Endothelial cell of umbilical vein (primary cell): ENCODE results near the gene NUDT14. TPM values are rescaled to one million over a fixed set of nuclear protein-coding genes. Genes with fewer than 3 reads are reported as not detected.

Source experiments
- BruUV-seq: library from RNA; stranded (reverse); fragments of 400-500 nt; replicated peaks from 2 replicates; lab custom pipeline; 2021; lab: Mats Ljungman, UMichigan
- CTCF ChIA-PET: fragments of 300-600, 350-600 bp; sonication (Branson Sonifier 250); formaldehyde crosslinking; loops from one replicate; lab custom pipeline; 2021; ENCODE audit warnings: antibody characterized with exemption, inconsistent platforms; lab: Charles Lee
- POLR2A ChIA-PET: fragments of 300-600, 350-600 bp; sonication (Branson Sonifier 250); formaldehyde crosslinking; loops from one replicate; lab custom pipeline; 2021; ENCODE audit warnings: antibody characterized with exemption, inconsistent platforms; lab: Charles Lee
- DNase-seq: peaks from one replicate; pipeline ENCODE4 v3.0.0-alpha.2; 2011; ENCODE audit warnings: low read depth, low spot score
- FAIRE-seq: peaks from 2 replicates; lab custom pipeline; 2011; peaks lifted over from hg19 to GRCh38; lab: Jason Lieb, UNC
- H2AFZ ChIP-seq: 2 replicates; pipeline ENCODE4 v1.6.0; 2012; ENCODE audit warnings: low read depth, low read length, control low read depth, inconsistent platforms
- H3K27ac ChIP-seq: 2 replicates; pipeline ENCODE4 v1.5.1; 2011; ENCODE audit warnings: low read depth, mild to moderate bottlenecking, control low read depth, low read length, moderate library complexity; ENCODE audit not compliant: insufficient read depth
- H3K27me3 ChIP-seq, 2 experiments: 2 replicates each; pipeline versions ENCODE4 v1.6.0 to v1.6.1; 2011; ENCODE audit warnings: low read length in 2 of 2, mixed read lengths in 1 of 2; ENCODE audit not compliant: control insufficient read depth in 2 of 2, insufficient read depth in 2 of 2
- H3K36me3 ChIP-seq, 2 experiments: 2 replicates in 1 of 2; 3 replicates in 1 of 2; pipeline ENCODE4 v1.5.1; 2011; ENCODE audit warnings: low read length in 2 of 2, mild to moderate bottlenecking in 1 of 2, moderate library complexity in 1 of 2; ENCODE audit not compliant: control insufficient read depth in 2 of 2, insufficient read depth in 2 of 2; ENCODE audit errors: extremely low read depth in 1 of 2
- H3K4me1 ChIP-seq: 3 replicates; pipeline ENCODE4 v1.5.1; 2011; ENCODE audit warnings: mild to moderate bottlenecking, low read length; ENCODE audit not compliant: control insufficient read depth, insufficient read depth; ENCODE audit errors: extremely low read depth
- H3K4me2 ChIP-seq: 2 replicates; pipeline ENCODE4 v1.6.1; 2011; ENCODE audit warnings: low read length, control low read depth, mixed read lengths; ENCODE audit not compliant: insufficient read depth
- H3K4me3 ChIP-seq, 3 experiments: fragments of 200-600 bp in 1 of 3; sonication (generic), shearing (Covaris generic) in 1 of 3; replicated peaks in 1 of 3; 2 replicates each; pipeline ENCODE4 v1.5.1; 2011 to 2016; ENCODE audit warnings: control low read depth in 3 of 3, low read length in 3 of 3, mild to moderate bottlenecking in 2 of 3, inconsistent platforms in 1 of 3, low read depth in 1 of 3, moderate library complexity in 1 of 3; ENCODE audit not compliant: insufficient read depth in 1 of 3
- H3K79me2 ChIP-seq: 2 replicates; pipeline ENCODE4 v1.6.0; 2012; ENCODE audit warnings: low read length, inconsistent platforms; ENCODE audit not compliant: control insufficient read depth, insufficient read depth
- H3K9ac ChIP-seq: replicated peaks from 2 replicates; pipeline ENCODE3; 2011; ENCODE audit warnings: low read length, control low read depth; ENCODE audit not compliant: insufficient read depth; ENCODE audit errors: extremely low read depth
- H3K9me1 ChIP-seq: replicated peaks from 3 replicates; pipeline ENCODE4 v1.6.0; 2011; ENCODE audit warnings: mild to moderate bottlenecking, low read length; ENCODE audit not compliant: control insufficient read depth, insufficient read depth; ENCODE audit errors: extremely low read depth
- H3K9me3 ChIP-seq: replicated peaks from 2 replicates; pipeline ENCODE4 v1.5.1; 2012; ENCODE audit warnings: low read length, inconsistent platforms; ENCODE audit not compliant: control insufficient read depth, insufficient read depth
- H4K20me1 ChIP-seq: replicated peaks from 2 replicates; pipeline ENCODE3; 2011; ENCODE audit warnings: mild to moderate bottlenecking, low read length; ENCODE audit not compliant: control insufficient read depth, insufficient read depth; ENCODE audit errors: extremely low read depth
- EZH2 ChIP-seq: IDR thresholded peaks from 2 replicates; pipeline ENCODE4 v1.6.1; 2012; ENCODE audit warnings: borderline replicate concordance, low read depth, mild to moderate bottlenecking, moderate library complexity, low read length, inconsistent platforms; ENCODE audit not compliant: severe bottlenecking
- FOS ChIP-seq: IDR thresholded peaks from 2 replicates; pipeline ENCODE4 v1.6.1; 2011; ENCODE audit warnings: mild to moderate bottlenecking, low read length, moderate library complexity, borderline replicate concordance; ENCODE audit not compliant: insufficient read depth
- GATA2 ChIP-seq: IDR thresholded peaks from 2 replicates; pipeline ENCODE4 v1.7.0; 2011; ENCODE audit warnings: low read depth, mild to moderate bottlenecking, moderate library complexity, mixed read lengths, low read length; ENCODE audit not compliant: insufficient read length, insufficient read depth
- JUN ChIP-seq: IDR thresholded peaks from 2 replicates; pipeline ENCODE4 v1.6.1; 2011; ENCODE audit warnings: borderline replicate concordance, low read depth; ENCODE audit not compliant: insufficient read length, insufficient read depth
- MYC ChIP-seq: IDR thresholded peaks from one replicate; pipeline ENCODE4 v1.6.1; 2011; ENCODE audit warnings: mild to moderate bottlenecking, low read depth, low read length
- POLR2A ChIP-seq: IDR thresholded peaks from 2 replicates; pipeline ENCODE4 v1.6.1; 2012; ENCODE audit warnings: low read depth, mild to moderate bottlenecking, control low read depth, low read length
- POLR2AphosphoS5 ChIP-seq: IDR thresholded peaks from 2 replicates; pipeline ENCODE4 v1.6.1; 2012; ENCODE audit warnings: low read depth, mild to moderate bottlenecking, control low read depth, low read length, moderate library complexity; ENCODE audit not compliant: insufficient read depth
- dilution Hi-C: fragments of 300-500 bp; cut with MboI; formaldehyde crosslinking; loops from one replicate; pipeline ENCODE4 v1.15.0; 2019; ENCODE audit warnings: low sequenced_read_pairs; ENCODE audit not compliant: extremely low pct_ligation_motif_present
- intact Hi-C: fragments of 100-400 bp; cut with micrococcal nuclease; formaldehyde crosslinking; loops from one replicate; pipeline ENCODE4 v1.10.0; 2022
- polyA plus RNA-seq, 4 experiments: library from polyadenylated mRNA; depleted of rRNA in 3 of 4; stranded (reverse) in 3 of 4; unstranded in 1 of 4; fragments of >200 nt; gene quantifications; 2 replicates each; pipeline versions ENCODE4 v1.2.1 to v1.2.3, GENCODE V29; 2011 to 2012; ENCODE audit warnings: missing spikeins in 1 of 4
- total RNA-seq: library from RNA; stranded (reverse); gene quantifications from 2 replicates; pipeline ENCODE4 v1.2.3, GENCODE V29; 2021
- TF ChIP-seq, protein P1 (sequence below): IDR thresholded peaks from 2 replicates; pipeline ENCODE4 v1.6.1; 2011; ENCODE audit not compliant: insufficient read depth, insufficient read length
- TF ChIP-seq, protein P2 (sequence below), 2 donors: IDR thresholded peaks; 1 replicate in 1 of 2; 2 replicates in 1 of 2; pipeline ENCODE4 v1.5.1; 2011; ENCODE audit warnings: low read length in 2 of 2, mild to moderate bottlenecking in 2 of 2, moderate library complexity in 2 of 2, control low read depth in 1 of 2, inconsistent platforms in 1 of 2, low read depth in 1 of 2; ENCODE audit not compliant: insufficient read depth in 1 of 2; ENCODE audit errors: extremely low read depth in 1 of 2

The NUDT14 gene
- total and polyA plus RNA-seq, 2 donors (not counting 3 experiments of a cell fraction or from before 2014, with no cell fraction given) = 97.7 to 103 TPM

DNA sequence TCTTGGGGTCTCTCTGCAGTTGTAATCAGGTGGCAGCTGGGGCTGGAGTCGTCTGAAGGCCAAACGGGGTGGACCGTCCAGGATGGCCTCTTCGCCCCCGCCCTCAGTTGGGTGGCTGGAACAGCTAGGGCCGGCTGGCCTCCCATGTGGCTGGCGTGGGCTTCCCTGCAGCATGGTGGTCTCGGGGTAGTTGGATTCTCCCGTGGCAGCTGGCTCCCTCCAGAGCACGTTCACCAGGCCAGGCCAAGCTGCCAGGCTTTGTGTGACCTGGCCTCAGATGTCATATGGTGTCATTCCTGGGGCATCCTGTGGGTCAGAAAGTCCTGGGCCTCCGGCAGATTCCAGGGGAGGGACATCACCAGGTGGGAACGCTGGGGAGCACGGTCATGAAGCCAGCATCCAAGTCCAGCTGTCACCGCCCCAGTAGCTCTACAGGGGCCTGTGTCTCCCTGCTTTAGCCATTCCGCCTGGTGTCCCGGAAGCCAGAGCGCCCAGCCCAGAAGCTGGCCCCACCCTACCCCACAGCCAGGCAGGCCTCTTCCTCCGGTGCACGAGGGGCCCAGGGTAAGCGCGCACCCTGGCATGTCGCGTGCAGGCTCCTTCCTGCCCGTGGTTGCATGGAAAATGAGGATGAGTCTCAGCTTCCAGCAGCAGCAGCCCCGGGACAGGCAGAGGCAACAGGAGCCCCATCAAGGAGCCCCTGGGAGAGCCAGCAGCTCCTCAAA, 1.3 kb upstream of the NUDT14 start:
- no peak overlapping the region for H3K9ac ChIP-seq

More for the DNA sequence above, 1.3 kb upstream of the NUDT14 start:
- DNase-seq (no peak), FAIRE-seq (no peak)
- TF ChIP-seq POLR2A = no peak
- TF ChIP-seq MYC = no peak
- TF ChIP-seq POLR2AphosphoS5 = no peak
- no peak for TF ChIP-seq FOS
- TF ChIP-seq, protein P1, sequence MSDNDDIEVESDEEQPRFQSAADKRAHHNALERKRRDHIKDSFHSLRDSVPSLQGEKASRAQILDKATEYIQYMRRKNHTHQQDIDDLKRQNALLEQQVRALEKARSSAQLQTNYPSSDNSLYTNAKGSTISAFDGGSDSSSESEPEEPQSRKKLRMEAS = no peak
- no peak for TF ChIP-seq JUN
- TF ChIP-seq, protein P2, sequence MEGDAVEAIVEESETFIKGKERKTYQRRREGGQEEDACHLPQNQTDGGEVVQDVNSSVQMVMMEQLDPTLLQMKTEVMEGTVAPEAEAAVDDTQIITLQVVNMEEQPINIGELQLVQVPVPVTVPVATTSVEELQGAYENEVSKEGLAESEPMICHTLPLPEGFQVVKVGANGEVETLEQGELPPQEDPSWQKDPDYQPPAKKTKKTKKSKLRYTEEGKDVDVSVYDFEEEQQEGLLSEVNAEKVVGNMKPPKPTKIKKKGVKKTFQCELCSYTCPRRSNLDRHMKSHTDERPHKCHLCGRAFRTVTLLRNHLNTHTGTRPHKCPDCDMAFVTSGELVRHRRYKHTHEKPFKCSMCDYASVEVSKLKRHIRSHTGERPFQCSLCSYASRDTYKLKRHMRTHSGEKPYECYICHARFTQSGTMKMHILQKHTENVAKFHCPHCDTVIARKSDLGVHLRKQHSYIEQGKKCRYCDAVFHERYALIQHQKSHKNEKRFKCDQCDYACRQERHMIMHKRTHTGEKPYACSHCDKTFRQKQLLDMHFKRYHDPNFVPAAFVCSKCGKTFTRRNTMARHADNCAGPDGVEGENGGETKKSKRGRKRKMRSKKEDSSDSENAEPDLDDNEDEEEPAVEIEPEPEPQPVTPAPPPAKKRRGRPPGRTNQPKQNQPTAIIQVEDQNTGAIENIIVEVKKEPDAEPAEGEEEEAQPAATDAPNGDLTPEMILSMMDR (IDR thresholded peaks at IDR 0.05; ENCODE audit: extremely low read depth in 1 of 2, insufficient read depth in 1 of 2, low read depth in 1 of 2, low read length in 2 of 2) = no peak
- TF ChIP-seq EZH2 = no peak
- no peak for TF ChIP-seq GATA2
- no peaks in the 10 kb centered on the region for H3K9me1 ChIP-seq
- no peaks in the 10 kb centered on the region for H3K9me3 ChIP-seq
- intact Hi-C loops = no loop called here
- H3K79me2 ChIP-seq = no peaks in the 10 kb centered on the region
- dilution Hi-C loops = no loop called here
- ChIA-PET CTCF (interaction anchor here (0.8 to 3.8 kb wide), 4 partner anchors 13 to 92 kb away, joined by 3 to 31 read pairs (median 6); partner anchors contain the start of gene JAG2), POLR2A (no interaction called here)
- H3K36me3 ChIP-seq = no peaks in the 10 kb centered on the region
- peaks cover 6% of the 10 kb centered on the region for H3K4me1 ChIP-seq
- H2AFZ ChIP-seq = no peak overlapping the region
- no peak overlapping the region for H3K27ac ChIP-seq
- no peak overlapping the region for H3K4me2 ChIP-seq
- no peak overlapping the region for H3K4me3 ChIP-seq
- H3K27me3 ChIP-seq = no peaks in the 10 kb centered on the region
- no peaks in the 10 kb centered on the region for H4K20me1 ChIP-seq
- BruUV-seq = no TSS peak
